ENCODE data around the gene PNMA6E.

DNA sequence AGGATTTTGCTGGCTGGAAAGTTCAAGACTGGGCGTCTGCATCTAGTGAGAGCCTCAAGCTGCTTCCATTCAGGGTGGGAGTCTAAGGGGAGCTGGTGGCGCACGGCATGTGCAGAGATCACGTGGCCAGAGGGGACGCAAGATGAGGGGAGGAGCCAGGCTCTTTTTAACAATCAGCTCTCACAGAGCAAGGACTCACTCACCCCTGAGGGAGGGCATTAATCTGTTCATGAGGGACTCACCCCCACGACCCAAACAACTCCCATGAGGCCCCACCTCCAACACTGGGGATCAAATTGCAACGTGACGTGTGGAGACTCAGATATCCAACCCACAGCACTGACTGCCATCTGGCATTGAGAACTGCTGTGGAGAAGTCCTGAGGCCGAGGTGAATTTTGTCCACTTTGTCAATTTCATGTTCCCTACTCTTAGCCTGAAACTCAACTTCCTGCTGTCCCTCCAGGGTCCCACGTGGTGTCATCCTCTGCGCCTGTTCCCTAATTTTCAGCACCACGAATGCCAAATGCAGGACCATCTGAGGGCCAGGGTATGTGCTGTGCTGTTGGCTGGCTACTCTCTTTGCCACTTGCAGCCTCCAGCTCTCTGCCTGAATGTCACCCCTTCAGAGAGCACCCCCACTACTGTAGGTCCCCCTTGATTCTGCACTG lies 15.8 kb upstream of the PNMA6E start:
- TF ChIP-seq, protein P1, sequence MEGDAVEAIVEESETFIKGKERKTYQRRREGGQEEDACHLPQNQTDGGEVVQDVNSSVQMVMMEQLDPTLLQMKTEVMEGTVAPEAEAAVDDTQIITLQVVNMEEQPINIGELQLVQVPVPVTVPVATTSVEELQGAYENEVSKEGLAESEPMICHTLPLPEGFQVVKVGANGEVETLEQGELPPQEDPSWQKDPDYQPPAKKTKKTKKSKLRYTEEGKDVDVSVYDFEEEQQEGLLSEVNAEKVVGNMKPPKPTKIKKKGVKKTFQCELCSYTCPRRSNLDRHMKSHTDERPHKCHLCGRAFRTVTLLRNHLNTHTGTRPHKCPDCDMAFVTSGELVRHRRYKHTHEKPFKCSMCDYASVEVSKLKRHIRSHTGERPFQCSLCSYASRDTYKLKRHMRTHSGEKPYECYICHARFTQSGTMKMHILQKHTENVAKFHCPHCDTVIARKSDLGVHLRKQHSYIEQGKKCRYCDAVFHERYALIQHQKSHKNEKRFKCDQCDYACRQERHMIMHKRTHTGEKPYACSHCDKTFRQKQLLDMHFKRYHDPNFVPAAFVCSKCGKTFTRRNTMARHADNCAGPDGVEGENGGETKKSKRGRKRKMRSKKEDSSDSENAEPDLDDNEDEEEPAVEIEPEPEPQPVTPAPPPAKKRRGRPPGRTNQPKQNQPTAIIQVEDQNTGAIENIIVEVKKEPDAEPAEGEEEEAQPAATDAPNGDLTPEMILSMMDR (IDR thresholded peaks at IDR 0.05) = no peak
- TF ChIP-seq POLR2A (IDR thresholded peaks at IDR 0.05) = no peak
